ENCODE measurements around the gene ADCYAP1R1. TPM values are rescaled to one million over a fixed set of nuclear protein-coding genes. Genes with fewer than 3 reads are reported as not detected.

ADCYAP1R1 gene
- total RNA-seq, 4 donors from 2014 or later: 1.9 to 7.4 (median 3.4) TPM

- Histone ChIP-seq H3K36me3 (no peaks in the 10 kb centered on the region), H3K27ac (no peak overlapping the region), H3K27me3 (peaks cover 7% of the 10 kb centered on the region), H3K4me1 (no peaks in the 10 kb centered on the region), H3K9me3 (no peaks in the 10 kb centered on the region), H3K4me3 (no peak overlapping the region)
- intact Hi-C loops (cut with DNase I; ENCODE audit: low total_unique reads): no loop called here
- in situ Hi-C loops (cut with MboI; ENCODE audit: low pct_ligation_motif_present in 1 of 4, low pct_unique_long_range_greater_than_20kb in 1 of 4, low sequenced_read_pairs in 3 of 4): no loop called here
- 50% methylated on average over 6 of the region's 6 CpGs; no CpG with 5 or more reads in 1 of the 2 donors for WGBS, 2 donors (ENCODE audit: low coverage in 1 of 2)
- DNase-seq: no peak
- TF ChIP-seq EP300 (IDR thresholded peaks at IDR 0.05; ENCODE audit: low read depth) (no peak), POLR2AphosphoS5 (IDR thresholded peaks at IDR 0.05) (no peak), POLR2A (IDR thresholded peaks at IDR 0.05) (no peak)
- TF ChIP-seq, protein P1, sequence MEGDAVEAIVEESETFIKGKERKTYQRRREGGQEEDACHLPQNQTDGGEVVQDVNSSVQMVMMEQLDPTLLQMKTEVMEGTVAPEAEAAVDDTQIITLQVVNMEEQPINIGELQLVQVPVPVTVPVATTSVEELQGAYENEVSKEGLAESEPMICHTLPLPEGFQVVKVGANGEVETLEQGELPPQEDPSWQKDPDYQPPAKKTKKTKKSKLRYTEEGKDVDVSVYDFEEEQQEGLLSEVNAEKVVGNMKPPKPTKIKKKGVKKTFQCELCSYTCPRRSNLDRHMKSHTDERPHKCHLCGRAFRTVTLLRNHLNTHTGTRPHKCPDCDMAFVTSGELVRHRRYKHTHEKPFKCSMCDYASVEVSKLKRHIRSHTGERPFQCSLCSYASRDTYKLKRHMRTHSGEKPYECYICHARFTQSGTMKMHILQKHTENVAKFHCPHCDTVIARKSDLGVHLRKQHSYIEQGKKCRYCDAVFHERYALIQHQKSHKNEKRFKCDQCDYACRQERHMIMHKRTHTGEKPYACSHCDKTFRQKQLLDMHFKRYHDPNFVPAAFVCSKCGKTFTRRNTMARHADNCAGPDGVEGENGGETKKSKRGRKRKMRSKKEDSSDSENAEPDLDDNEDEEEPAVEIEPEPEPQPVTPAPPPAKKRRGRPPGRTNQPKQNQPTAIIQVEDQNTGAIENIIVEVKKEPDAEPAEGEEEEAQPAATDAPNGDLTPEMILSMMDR (IDR thresholded peaks at IDR 0.05): no peak
These were observed 45.3 kb upstream of the ADCYAP1R1 start for GRCh38 chr7:31006857-31007256.

DNA sequence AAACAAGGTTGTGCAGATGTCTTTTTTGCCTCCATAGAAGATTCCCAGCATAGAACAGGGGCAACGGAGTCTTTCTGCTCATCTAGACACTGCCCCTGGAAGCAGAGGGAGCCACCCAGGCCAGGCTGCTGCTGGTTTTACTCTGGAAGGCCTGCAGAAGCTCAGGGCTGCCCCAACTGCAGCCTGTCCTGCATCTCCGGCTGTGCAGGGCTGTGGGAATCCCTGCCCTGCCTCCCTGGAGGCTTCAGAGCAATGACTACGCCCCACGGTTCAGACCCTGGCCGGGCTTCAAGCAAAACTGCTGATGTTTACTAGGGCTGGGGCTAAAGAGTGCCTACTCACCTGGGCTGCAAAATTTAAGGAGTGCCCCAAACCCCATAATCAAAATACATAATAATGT, 44.5 kb upstream of the ADCYAP1R1 start:
- Histone ChIP-seq H3K4me1 (no peaks in the 10 kb centered on the region), H3K9me3 (no peaks in the 10 kb centered on the region), H3K36me3 (no peaks in the 10 kb centered on the region), H3K27ac (no peak overlapping the region), H3K27me3 (peaks cover 7% of the 10 kb centered on the region), H3K4me3 (no peak overlapping the region)
- TF ChIP-seq, protein P1 (IDR thresholded peaks at IDR 0.05): no peak
- TF ChIP-seq POLR2A (IDR thresholded peaks at IDR 0.05) (no peak), POLR2AphosphoS5 (IDR thresholded peaks at IDR 0.05) (no peak), EP300 (IDR thresholded peaks at IDR 0.05; ENCODE audit: low read depth) (no peak)
- in situ Hi-C loops (cut with MboI; ENCODE audit: low pct_ligation_motif_present in 1 of 4, low pct_unique_long_range_greater_than_20kb in 1 of 4, low sequenced_read_pairs in 3 of 4): no loop called here
- DNase-seq: no peak
- intact Hi-C loops (cut with DNase I; ENCODE audit: low total_unique reads): no loop called here
- WGBS, 2 donors (ENCODE audit: low coverage in 1 of 2): 48% methylated on average over 5 of the region's 5 CpGs; no CpG with 5 or more reads in 1 of the 2 donors

- TF ChIP-seq POLR2AphosphoS5 (IDR thresholded peaks at IDR 0.05) (no peak), POLR2A (IDR thresholded peaks at IDR 0.05) (no peak), EP300 (IDR thresholded peaks at IDR 0.05; ENCODE audit: low read depth) (no peak)
- TF ChIP-seq, protein P1 (IDR thresholded peaks at IDR 0.05): no peak
- H3K27me3 ChIP-seq: no peaks in the 10 kb centered on the region
These were observed 37.3 kb upstream of the ADCYAP1R1 start for GRCh38 chr7:31014826-31015225.

GRCh38 chr7:31017032-31017675, 35.0 kb upstream of the ADCYAP1R1 start:
- intact Hi-C loops (cut with DNase I; ENCODE audit: low total_unique reads) (no loop called here), in situ Hi-C loops (cut with MboI; ENCODE audit: low pct_ligation_motif_present in 1 of 4, low pct_unique_long_range_greater_than_20kb in 1 of 4, low sequenced_read_pairs in 3 of 4) (no loop called here)
- H3K27ac ChIP-seq: no peak overlapping the region
- no peaks in the 10 kb centered on the region for H3K36me3 ChIP-seq
- TF ChIP-seq POLR2AphosphoS5 (IDR thresholded peaks at IDR 0.05): no peak
- TF ChIP-seq, protein P1 (IDR thresholded peaks at IDR 0.05): no peak
- TF ChIP-seq POLR2A (IDR thresholded peaks at IDR 0.05): no peak
- TF ChIP-seq EP300 (IDR thresholded peaks at IDR 0.05; ENCODE audit: low read depth): no peak
- no peaks in the 10 kb centered on the region for H3K9me3 ChIP-seq
- 87% methylated on average over 7 of the region's 7 CpGs; no CpG with 5 or more reads in 1 of the 2 donors for WGBS, 2 donors (ENCODE audit: low coverage in 1 of 2)
- DNase-seq: no peak
- H3K4me3 ChIP-seq: no peak overlapping the region
- H3K4me1 ChIP-seq: no peaks in the 10 kb centered on the region
- H3K27me3 ChIP-seq: no peaks in the 10 kb centered on the region

More at GRCh38 chr7:31014826-31015225, 37.3 kb upstream of the ADCYAP1R1 start:
- H3K27ac ChIP-seq: no peak overlapping the region
- no peaks in the 10 kb centered on the region for H3K4me1 ChIP-seq
- no peak overlapping the region for H3K4me3 ChIP-seq
- in situ Hi-C loops (cut with MboI; ENCODE audit: low pct_ligation_motif_present in 1 of 4, low pct_unique_long_range_greater_than_20kb in 1 of 4, low sequenced_read_pairs in 3 of 4) (no loop called here), intact Hi-C loops (cut with DNase I; ENCODE audit: low total_unique reads) (no loop called here)
- no peaks in the 10 kb centered on the region for H3K36me3 ChIP-seq
- 75% methylated on average over 3 of the region's 3 CpGs; no CpG with 5 or more reads in 1 of the 2 donors for WGBS, 2 donors (ENCODE audit: low coverage in 1 of 2)
- H3K9me3 ChIP-seq: no peaks in the 10 kb centered on the region
- DNase-seq: no peak
